ENCODE results near the gene COL5A1. TPM values are rescaled to one million over a fixed set of nuclear protein-coding genes. Genes with fewer than 3 reads are reported as not detected.

The COL5A1 gene
- total RNA-seq, 4 donors from 2014 or later, result 4.0 to 12.8 (median 6.3) TPM

- H3K27ac ChIP-seq, result no peak overlapping the region
- H3K9me3 ChIP-seq, result no peaks in the 10 kb centered on the region
- H3K36me3 ChIP-seq, result peaks cover 0 to 35% (median 0%) of the 10 kb centered on the region in 3 donors
- H3K27me3 ChIP-seq, result no peaks in the 10 kb centered on the region
- TF ChIP-seq CTCF (IDR thresholded peaks at IDR 0.05) (no peak), POLR2A (IDR thresholded peaks at IDR 0.05) (no peak)
- WGBS, 2 donors, result 94% methylated on average over 12 of the region's 19 CpGs; no CpG with 5 or more reads in 1 of the 2 donors
- no peak overlapping the region for H3K4me3 ChIP-seq
- no peak for DNase-seq
- H3K4me1 ChIP-seq, result no peaks in the 10 kb centered on the region
- intact Hi-C loops (cut with DNase I), result no loop called here
Observed at GRCh38 chr9:134836406-134836970, 194.9 kb downstream of the COL5A1 start.

DNA sequence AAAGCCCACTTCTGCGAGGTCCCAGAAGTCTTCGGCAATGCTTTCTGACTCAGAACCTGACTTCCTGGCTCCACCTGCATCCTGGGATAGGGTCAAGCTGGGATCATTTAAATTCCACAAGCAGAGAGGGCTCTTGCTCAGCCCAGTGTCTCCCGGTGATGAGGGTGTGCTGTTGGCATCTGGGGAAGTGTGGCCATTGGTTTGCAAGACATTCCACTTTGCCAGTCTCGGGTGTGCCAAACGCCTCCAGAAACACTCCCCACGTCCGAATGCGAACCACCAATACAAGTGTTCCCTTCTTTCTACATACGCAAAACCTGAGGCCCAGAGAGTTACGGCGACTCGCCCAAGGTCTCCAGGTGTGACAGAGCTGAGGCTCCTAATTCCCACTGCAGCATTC is 195.9 kb downstream of the COL5A1 start:
- TF ChIP-seq POLR2A (IDR thresholded peaks at IDR 0.05) (no peak), CTCF (IDR thresholded peaks at IDR 0.05) (no peak)
- Histone ChIP-seq H3K27ac (no peak overlapping the region), H3K4me3 (no peak overlapping the region), H3K36me3 (peaks cover 0 to 46% (median 0%) of the 10 kb centered on the region in 3 donors), H3K27me3 (no peaks in the 10 kb centered on the region), H3K4me1 (no peaks in the 10 kb centered on the region), H3K9me3 (no peaks in the 10 kb centered on the region)
- WGBS, 2 donors, result 75 to 88% methylated on average over 2 to 12 of the region's 12 CpGs
- no peak for DNase-seq
- intact Hi-C loops (cut with DNase I), result no loop called here

DNA sequence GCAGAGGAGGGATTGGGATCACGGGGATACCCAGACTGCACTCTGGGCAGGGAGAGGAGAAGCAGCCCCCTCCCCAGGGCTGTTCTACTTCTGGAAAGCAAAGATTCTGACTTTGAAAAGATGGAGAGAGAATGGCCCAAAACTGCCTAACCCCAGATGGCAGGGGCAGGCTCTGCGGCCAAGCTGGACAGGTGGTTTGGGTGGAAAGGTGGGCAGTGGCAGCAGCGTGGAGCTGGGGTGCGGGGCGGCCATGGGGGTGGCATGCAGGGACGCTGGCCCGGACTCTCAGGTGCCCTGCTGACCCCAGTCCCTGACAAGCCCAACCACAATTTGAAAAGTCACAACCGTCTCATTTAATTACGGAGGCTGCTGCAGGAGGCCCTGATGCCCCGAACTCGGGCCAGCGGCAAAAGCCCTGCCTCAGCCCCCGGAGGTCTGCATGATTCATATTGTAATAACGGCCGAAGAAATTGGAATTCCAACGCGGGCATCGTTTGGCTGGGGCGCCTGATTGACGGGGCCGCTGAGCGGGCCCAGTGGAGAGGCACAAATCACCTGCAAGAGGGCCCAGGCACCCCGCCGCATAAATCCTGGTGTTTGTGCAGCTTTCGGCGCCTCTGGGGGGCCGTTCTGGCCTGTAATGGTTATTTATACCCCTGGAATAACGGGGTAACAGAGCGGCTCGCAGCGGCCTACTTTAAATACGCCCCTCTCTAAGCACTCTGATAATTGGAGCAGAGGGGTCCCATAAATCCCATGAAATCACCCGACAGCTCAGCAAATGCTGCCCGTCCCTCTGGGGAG is 197.2 kb downstream of the COL5A1 start:
- Histone ChIP-seq H3K4me3 (no peak overlapping the region), H3K9me3 (no peaks in the 10 kb centered on the region), H3K36me3 (peaks cover 0 to 58% (median 0%) of the 10 kb centered on the region in 3 donors), H3K4me1 (no peaks in the 10 kb centered on the region), H3K27ac (no peak overlapping the region), H3K27me3 (no peaks in the 10 kb centered on the region)
- intact Hi-C loops (cut with DNase I), result no loop called here
- no peak for TF ChIP-seq CTCF (IDR thresholded peaks at IDR 0.05)
- no peak for TF ChIP-seq POLR2A (IDR thresholded peaks at IDR 0.05)
- DNase-seq, result no peak
- WGBS, 2 donors, result 87 to 89% methylated on average over 13 to 27 of the region's 34 CpGs

- H3K27ac ChIP-seq, result no peak overlapping the region
- intact Hi-C loops (cut with DNase I), result no loop called here
- H3K9me3 ChIP-seq, result no peaks in the 10 kb centered on the region
- H3K4me1 ChIP-seq, result no peaks in the 10 kb centered on the region
- DNase-seq, result no peak
- H3K27me3 ChIP-seq, result no peaks in the 10 kb centered on the region
- no peak for TF ChIP-seq CTCF (IDR thresholded peaks at IDR 0.05)
- no peak for TF ChIP-seq POLR2A (IDR thresholded peaks at IDR 0.05)
- no peak overlapping the region for H3K4me3 ChIP-seq
- H3K36me3 ChIP-seq, result peaks cover 0 to 63% (median 0%) of the 10 kb centered on the region in 3 donors
- WGBS, 2 donors, result 80% methylated on average over 1 of the region's 21 CpGs; no CpG with 5 or more reads in 1 of the 2 donors
Observed at GRCh38 chr9:134839455-134840125, 198.0 kb downstream of the COL5A1 start.

- intact Hi-C loops (cut with DNase I), result no loop called here
- TF ChIP-seq POLR2A (IDR thresholded peaks at IDR 0.05) (no peak), CTCF (IDR thresholded peaks at IDR 0.05) (no peak)
- H3K36me3 ChIP-seq, result peaks cover 0 to 63% (median 0%) of the 10 kb centered on the region in 3 donors
Observed at GRCh38 chr9:134840511-134840910, 198.9 kb downstream of the COL5A1 start.

More at GRCh38 chr9:134840511-134840910, 198.9 kb downstream of the COL5A1 start:
- WGBS, 2 donors, result 80 to 91% methylated on average over 1 to 7 of the region's 12 CpGs
- no peak for DNase-seq
- no peak overlapping the region for H3K4me3 ChIP-seq
- no peaks in the 10 kb centered on the region for H3K4me1 ChIP-seq
- H3K9me3 ChIP-seq, result no peaks in the 10 kb centered on the region
- H3K27me3 ChIP-seq, result no peaks in the 10 kb centered on the region
- H3K27ac ChIP-seq, result no peak overlapping the region

Data from esophagus squamous epithelium (tissue), 5 donors.